OCI-LY7 (cell line): ENCODE measurements around the gene NOP16.

Experiments
- CTCF ChIP-seq: fragments of 200-600 bp; sonication (generic); conservative IDR thresholded peaks from 2 replicates; pipeline ENCODE4 v1.5.1; 2014; ENCODE audit warnings: mild to moderate bottlenecking, antibody characterized with exemption, low read length, moderate library complexity, mixed read lengths
- EZH2phosphoT487 ChIP-seq: fragments of 200-600 bp; sonication (generic); IDR thresholded peaks from 2 replicates; pipeline ENCODE4 v1.6.1; 2018; ENCODE audit warnings: low read depth, borderline replicate concordance, mild to moderate bottlenecking, mixed run types, antibody characterized with exemption, low read length, moderate library complexity, mixed read lengths

DNA sequence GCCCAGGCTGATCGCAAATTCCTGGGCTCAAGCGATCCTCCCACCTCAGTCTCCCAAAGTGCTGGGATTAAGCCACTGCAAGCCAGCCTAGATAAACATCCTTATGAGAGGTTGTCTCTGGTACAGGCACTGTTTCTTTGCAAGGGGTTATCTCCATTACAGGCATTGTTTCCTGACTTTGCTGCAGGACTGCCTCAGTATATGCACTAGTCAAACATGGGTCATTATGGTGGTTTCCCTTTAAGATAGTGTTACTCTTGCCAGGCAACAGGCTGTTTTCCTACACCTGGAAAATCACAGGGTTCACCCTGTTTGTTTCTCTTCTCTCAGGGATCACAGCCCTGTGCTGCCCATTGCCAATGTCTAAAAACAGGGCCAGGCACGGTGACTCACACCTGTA is 35.8 kb upstream of the NOP16 start:
- TF ChIP-seq CTCF, result no peak
- no peak for TF ChIP-seq EZH2phosphoT487
